ENCODE data around the gene PTGFR. TPM values are rescaled to one million over a fixed set of nuclear protein-coding genes. Genes with fewer than 3 reads are reported as not detected.

The PTGFR gene
- total and polyA plus RNA-seq, 10 of the 15 experiments (the other 5 are each of a cell fraction or from before 2014, with no cell fraction given) = not detected

DNA sequence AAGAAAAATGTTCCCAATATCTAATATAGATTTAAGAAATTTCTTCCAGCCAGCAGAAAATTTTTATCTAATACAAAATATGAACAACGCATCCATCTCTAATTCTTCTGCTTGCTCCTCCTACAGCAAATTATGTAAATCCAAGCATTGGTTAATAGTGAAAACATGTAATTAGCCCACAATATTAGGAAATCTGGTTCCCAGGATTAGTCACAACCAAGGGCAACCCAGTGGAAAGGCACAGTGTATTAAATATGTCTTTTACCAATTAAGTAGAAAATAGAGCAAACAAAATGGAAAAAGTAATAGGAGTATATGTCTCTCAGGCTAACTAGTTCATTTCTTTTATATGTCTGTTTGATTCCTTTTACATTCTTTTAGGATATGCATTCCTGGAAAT is 70.0 kb downstream of the PTGFR start:
- Histone ChIP-seq H3K9ac (ENCODE audit: control insufficient read depth, insufficient read depth, low read length) (no peak overlapping the region), H3K27me3 (replicated peaks in 1 of 2; ENCODE audit: control insufficient read depth in 2 of 2, insufficient read depth in 2 of 2, low read length in 1 of 2) (no peaks in the 10 kb centered on the region), H3K36me3 (ENCODE audit: control insufficient read depth in 2 of 2, insufficient read depth in 2 of 2, low read length in 1 of 2) (no peaks in the 10 kb centered on the region), H3K4me3 (no peak overlapping the region), H3K9me3 (replicated peaks; ENCODE audit: control insufficient read depth, insufficient read depth, low read length) (no peaks in the 10 kb centered on the region), H3K27ac (ENCODE audit: control insufficient read depth, insufficient read depth) (no peak overlapping the region), H2AFZ (ENCODE audit: control insufficient read depth, low read depth, low read length) (no peak overlapping the region), H3K4me1 (ENCODE audit: control insufficient read depth, insufficient read depth, low read length) (no peaks in the 10 kb centered on the region), H4K20me1 (ENCODE audit: control insufficient read depth, insufficient read depth) (no peaks in the 10 kb centered on the region), H3K79me2 (ENCODE audit: control insufficient read depth, insufficient read depth, low read length) (no peaks in the 10 kb centered on the region), H3K4me2 (ENCODE audit: control insufficient read depth, insufficient read depth) (no peak overlapping the region)
- ChIA-PET CTCF (no interaction called here), SMC1A (ENCODE audit: uncharacterized antibody, unreplicated experiment) (no interaction called here), POLR2A (no interaction called here), RAD21 (ENCODE audit: unreplicated experiment) (no interaction called here)
- BruUV-seq (replicated peaks) = no TSS peak
- FAIRE-seq = no peak
- WGBS (ENCODE audit: insufficient coverage, insufficient replicate concordance, low lambda C conversion rate, missing lambda C conversion rate) = 50% methylated on average over 1 of the region's 1 CpG
- TF ChIP-seq CEBPB (IDR thresholded peaks at IDR 0.05; ENCODE audit: borderline replicate concordance in 1 of 2, low read depth in 2 of 2, low read length in 2 of 2) = no peak
- no peak for TF ChIP-seq SMAD5 (IDR thresholded peaks at IDR 0.05; ENCODE audit: low read depth)
- TF ChIP-seq PAX8 (IDR thresholded peaks at IDR 0.05) = no peak
- intact Hi-C loops (cut with micrococcal nuclease; ENCODE audit: unreplicated experiment) = no loop called here
- in situ Hi-C loops (cut with MboI) = no loop called here
- DNase-seq (ENCODE audit: low read depth, low spot score) = no peak
- no peak for ATAC-seq

GRCh38 chr1:78561856-78562255 is 71.1 kb downstream of the PTGFR start:
- FAIRE-seq (no peak), ATAC-seq (no peak), DNase-seq (ENCODE audit: low read depth, low spot score) (no peak)
- no peaks in the 10 kb centered on the region for H3K4me1 ChIP-seq (ENCODE audit: control insufficient read depth, insufficient read depth, low read length)
- no peak overlapping the region for H3K27ac ChIP-seq (ENCODE audit: control insufficient read depth, insufficient read depth)
- in situ Hi-C loops (cut with MboI) (no loop called here), intact Hi-C loops (cut with micrococcal nuclease; ENCODE audit: unreplicated experiment) (no loop called here)
- ChIA-PET CTCF (no interaction called here), POLR2A (no interaction called here), SMC1A (ENCODE audit: uncharacterized antibody, unreplicated experiment) (no interaction called here), RAD21 (ENCODE audit: unreplicated experiment) (no interaction called here)
- no peak overlapping the region for H3K4me2 ChIP-seq (ENCODE audit: control insufficient read depth, insufficient read depth)
- H3K36me3 ChIP-seq (ENCODE audit: control insufficient read depth in 2 of 2, insufficient read depth in 2 of 2, low read length in 1 of 2) = no peaks in the 10 kb centered on the region
- no peak overlapping the region for H2AFZ ChIP-seq (ENCODE audit: control insufficient read depth, low read depth, low read length)
- no peaks in the 10 kb centered on the region for H3K79me2 ChIP-seq (ENCODE audit: control insufficient read depth, insufficient read depth, low read length)
- H4K20me1 ChIP-seq (ENCODE audit: control insufficient read depth, insufficient read depth) = no peaks in the 10 kb centered on the region
- 24% methylated on average over 2 of the region's 2 CpGs for WGBS (ENCODE audit: insufficient coverage, insufficient replicate concordance, low lambda C conversion rate, missing lambda C conversion rate)
- no TSS peak for BruUV-seq (replicated peaks)
- no peak overlapping the region for H3K9ac ChIP-seq (ENCODE audit: control insufficient read depth, insufficient read depth, low read length)
- no peak overlapping the region for H3K4me3 ChIP-seq
- no peaks in the 10 kb centered on the region for H3K9me3 ChIP-seq (replicated peaks; ENCODE audit: control insufficient read depth, insufficient read depth, low read length)
- no peaks in the 10 kb centered on the region for H3K27me3 ChIP-seq (replicated peaks in 1 of 2; ENCODE audit: control insufficient read depth in 2 of 2, insufficient read depth in 2 of 2, low read length in 1 of 2)
- TF ChIP-seq, protein P1, sequence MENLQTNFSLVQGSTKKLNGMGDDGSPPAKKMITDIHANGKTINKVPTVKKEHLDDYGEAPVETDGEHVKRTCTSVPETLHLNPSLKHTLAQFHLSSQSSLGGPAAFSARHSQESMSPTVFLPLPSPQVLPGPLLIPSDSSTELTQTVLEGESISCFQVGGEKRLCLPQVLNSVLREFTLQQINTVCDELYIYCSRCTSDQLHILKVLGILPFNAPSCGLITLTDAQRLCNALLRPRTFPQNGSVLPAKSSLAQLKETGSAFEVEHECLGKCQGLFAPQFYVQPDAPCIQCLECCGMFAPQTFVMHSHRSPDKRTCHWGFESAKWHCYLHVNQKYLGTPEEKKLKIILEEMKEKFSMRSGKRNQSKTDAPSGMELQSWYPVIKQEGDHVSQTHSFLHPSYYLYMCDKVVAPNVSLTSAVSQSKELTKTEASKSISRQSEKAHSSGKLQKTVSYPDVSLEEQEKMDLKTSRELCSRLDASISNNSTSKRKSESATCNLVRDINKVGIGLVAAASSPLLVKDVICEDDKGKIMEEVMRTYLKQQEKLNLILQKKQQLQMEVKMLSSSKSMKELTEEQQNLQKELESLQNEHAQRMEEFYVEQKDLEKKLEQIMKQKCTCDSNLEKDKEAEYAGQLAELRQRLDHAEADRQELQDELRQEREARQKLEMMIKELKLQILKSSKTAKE (IDR thresholded peaks at IDR 0.05; ENCODE audit: low read depth, poor library complexity, severe bottlenecking) = no peak
- TF ChIP-seq, protein P2, sequence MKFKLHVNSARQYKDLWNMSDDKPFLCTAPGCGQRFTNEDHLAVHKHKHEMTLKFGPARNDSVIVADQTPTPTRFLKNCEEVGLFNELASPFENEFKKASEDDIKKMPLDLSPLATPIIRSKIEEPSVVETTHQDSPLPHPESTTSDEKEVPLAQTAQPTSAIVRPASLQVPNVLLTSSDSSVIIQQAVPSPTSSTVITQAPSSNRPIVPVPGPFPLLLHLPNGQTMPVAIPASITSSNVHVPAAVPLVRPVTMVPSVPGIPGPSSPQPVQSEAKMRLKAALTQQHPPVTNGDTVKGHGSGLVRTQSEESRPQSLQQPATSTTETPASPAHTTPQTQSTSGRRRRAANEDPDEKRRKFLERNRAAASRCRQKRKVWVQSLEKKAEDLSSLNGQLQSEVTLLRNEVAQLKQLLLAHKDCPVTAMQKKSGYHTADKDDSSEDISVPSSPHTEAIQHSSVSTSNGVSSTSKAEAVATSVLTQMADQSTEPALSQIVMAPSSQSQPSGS (IDR thresholded peaks at IDR 0.05; ENCODE audit: low read length) = no peak
- no peak for TF ChIP-seq NR2C1 (IDR thresholded peaks at IDR 0.05)
- no peak for TF ChIP-seq LARP7 (IDR thresholded peaks at IDR 0.05)
- TF ChIP-seq IKZF1 (conservative IDR thresholded peaks at IDR 0.05) = no peak
- TF ChIP-seq, protein P3, sequence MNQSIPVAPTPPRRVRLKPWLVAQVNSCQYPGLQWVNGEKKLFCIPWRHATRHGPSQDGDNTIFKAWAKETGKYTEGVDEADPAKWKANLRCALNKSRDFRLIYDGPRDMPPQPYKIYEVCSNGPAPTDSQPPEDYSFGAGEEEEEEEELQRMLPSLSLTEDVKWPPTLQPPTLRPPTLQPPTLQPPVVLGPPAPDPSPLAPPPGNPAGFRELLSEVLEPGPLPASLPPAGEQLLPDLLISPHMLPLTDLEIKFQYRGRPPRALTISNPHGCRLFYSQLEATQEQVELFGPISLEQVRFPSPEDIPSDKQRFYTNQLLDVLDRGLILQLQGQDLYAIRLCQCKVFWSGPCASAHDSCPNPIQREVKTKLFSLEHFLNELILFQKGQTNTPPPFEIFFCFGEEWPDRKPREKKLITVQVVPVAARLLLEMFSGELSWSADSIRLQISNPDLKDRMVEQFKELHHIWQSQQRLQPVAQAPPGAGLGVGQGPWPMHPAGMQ (IDR thresholded peaks at IDR 0.05; ENCODE audit: borderline replicate concordance) = no peak
- TF ChIP-seq BRCA1 (IDR thresholded peaks at IDR 0.05; ENCODE audit: low read depth, low read length) = no peak
- TF ChIP-seq HCFC1 (IDR thresholded peaks at IDR 0.05; ENCODE audit: low read length) = no peak
- TF ChIP-seq WRNIP1 (IDR thresholded peaks at IDR 0.05; ENCODE audit: borderline replicate concordance, low read depth, low read length) = no peak
